H9 (cell line): ENCODE results near the gene MAP3K20. TPM values are rescaled to one million over a fixed set of nuclear protein-coding genes. Genes with fewer than 3 reads are reported as not detected.

ENCODE experiments used
- DNase-seq: peaks from one replicate; pipeline ENCODE4 v3.0.0-alpha.2; 2017
- H2AFZ ChIP-seq: one replicate; pipeline ENCODE4 v1.6.1; 2013; ENCODE audit warnings: mild to moderate bottlenecking, low read length, control low read depth, moderate library complexity
- H2AK5ac ChIP-seq: 2 replicates; pipeline ENCODE4 v1.6.1; 2013; ENCODE audit warnings: low read length, control low read depth, mixed read lengths; ENCODE audit not compliant: insufficient read length
- H2BK120ac ChIP-seq: one replicate; pipeline ENCODE4 v1.6.1; 2013; ENCODE audit warnings: low read depth, mild to moderate bottlenecking, low read length, control low read depth, inconsistent platforms; ENCODE audit not compliant: poor library complexity, severe bottlenecking
- H2BK12ac ChIP-seq: 2 replicates; pipeline ENCODE4 v1.6.1; 2013; ENCODE audit warnings: low read length, control low read depth, mixed read lengths, low read depth; ENCODE audit not compliant: insufficient read length
- H2BK15ac ChIP-seq: 2 replicates; pipeline ENCODE4 v1.6.1; 2013; ENCODE audit warnings: low read depth, low read length, control low read depth
- H2BK20ac ChIP-seq: one replicate; pipeline ENCODE4 v1.6.1; 2013; ENCODE audit warnings: low read depth, mild to moderate bottlenecking, low read length, control low read depth, inconsistent platforms; ENCODE audit not compliant: poor library complexity, severe bottlenecking
- H2BK5ac ChIP-seq: 2 replicates; pipeline ENCODE4 v1.6.1; 2013; ENCODE audit warnings: low read length, control low read depth, mixed read lengths; ENCODE audit not compliant: insufficient read length
- H3K14ac ChIP-seq: 2 replicates; pipeline ENCODE4 v1.6.1; 2013; ENCODE audit warnings: low read length, control low read depth; ENCODE audit not compliant: insufficient read depth
- H3K18ac ChIP-seq: 2 replicates; pipeline ENCODE4 v1.6.1; 2013; ENCODE audit warnings: low read depth, mild to moderate bottlenecking, mixed read lengths, low read length, control low read depth; ENCODE audit not compliant: insufficient read length
- H3K23ac ChIP-seq: 2 replicates; pipeline ENCODE4 v1.6.1; 2013; ENCODE audit warnings: low read length, control low read depth, mixed read lengths, low read depth; ENCODE audit not compliant: insufficient read length
- H3K23me2 ChIP-seq: 2 replicates; pipeline ENCODE4 v1.6.1; 2013; ENCODE audit warnings: low read depth, mild to moderate bottlenecking, mixed read lengths, low read length, control low read depth; ENCODE audit not compliant: insufficient read length, poor library complexity, severe bottlenecking
- H3K27ac ChIP-seq: 2 replicates; pipeline ENCODE4 v1.5.1; 2013; ENCODE audit warnings: low read length, control low read depth, mixed read lengths, low read depth; ENCODE audit not compliant: insufficient read length
- H3K27me3 ChIP-seq: 2 replicates; pipeline ENCODE4 v1.6.1; 2013; ENCODE audit warnings: low read length, control low read depth, inconsistent platforms; ENCODE audit not compliant: insufficient read depth
- H3K4ac ChIP-seq: 2 replicates; pipeline ENCODE4 v1.6.1; 2013; ENCODE audit warnings: low read depth, mild to moderate bottlenecking, control low read depth, inconsistent platforms, low read length, moderate library complexity
- H3K4me1 ChIP-seq: 2 replicates; pipeline ENCODE4 v1.6.1; 2013; ENCODE audit warnings: low read length, control low read depth, inconsistent platforms; ENCODE audit not compliant: insufficient read depth
- H3K4me2 ChIP-seq: 2 replicates; pipeline ENCODE4 v1.6.1; 2013; ENCODE audit warnings: low read length, control low read depth, mixed read lengths; ENCODE audit not compliant: insufficient read length, insufficient read depth
- H3K56ac ChIP-seq: 2 replicates; pipeline ENCODE4 v1.6.1; 2013; ENCODE audit warnings: low read depth, mild to moderate bottlenecking, mixed read lengths, low read length, control low read depth; ENCODE audit not compliant: insufficient read length
- H3K79me1 ChIP-seq: 2 replicates; pipeline ENCODE4 v1.6.1; 2013; ENCODE audit warnings: low read depth, mild to moderate bottlenecking, moderate library complexity, low read length, control low read depth, inconsistent platforms; ENCODE audit not compliant: insufficient read depth, poor library complexity, severe bottlenecking
- H3K79me2 ChIP-seq: 2 replicates; pipeline ENCODE4 v1.6.1; 2013; ENCODE audit warnings: low read length, control low read depth, inconsistent platforms; ENCODE audit not compliant: insufficient read depth
- H3K9ac ChIP-seq: 2 replicates; pipeline ENCODE4 v1.6.1; 2013; ENCODE audit warnings: low read length, control low read depth, mixed read lengths; ENCODE audit not compliant: insufficient read length; ENCODE audit errors: extremely low read depth
- H3K9me3 ChIP-seq: one replicate; pipeline ENCODE4 v1.6.1; 2013; ENCODE audit warnings: low read depth, low read length, inconsistent platforms; ENCODE audit not compliant: control insufficient read depth
- H3T11ph ChIP-seq: one replicate; pipeline ENCODE4 v1.6.1; 2013; ENCODE audit warnings: mild to moderate bottlenecking, low read length, control low read depth, inconsistent platforms
- H4K20me1 ChIP-seq: one replicate; pipeline ENCODE4 v1.6.1; 2013; ENCODE audit not compliant: control insufficient read depth, insufficient read length, insufficient read depth
- H4K5ac ChIP-seq: 2 replicates; pipeline ENCODE4 v1.6.1; 2013; ENCODE audit warnings: low read depth, mild to moderate bottlenecking, mixed read lengths, low read length, control low read depth; ENCODE audit not compliant: insufficient read length
- H4K8ac ChIP-seq: replicated peaks from 2 replicates; pipeline ENCODE4 v1.6.1; 2013; ENCODE audit warnings: low read length, control low read depth, mixed read lengths, low read depth; ENCODE audit not compliant: insufficient read length
- H4K91ac ChIP-seq: 2 replicates; pipeline ENCODE4 v1.6.1; 2013; ENCODE audit warnings: low read depth, mild to moderate bottlenecking, moderate library complexity, mixed read lengths, low read length, control low read depth; ENCODE audit not compliant: insufficient read length
- H3K27ac Mint-ChIP-seq, 3 experiments: 2 replicates in 2 of 3; 3 replicates in 1 of 3; pipeline ENCODE4 v1.8.0; 2020 to 2021; ENCODE audit warnings: mixed read lengths in 3 of 3, mild to moderate bottlenecking in 1 of 3, moderate library complexity in 1 of 3
- H3K27me3 Mint-ChIP-seq: 2 replicates; pipeline ENCODE4 v1.8.0; 2021; ENCODE audit warnings: low read depth, mild to moderate bottlenecking, moderate library complexity, mixed read lengths
- H3K36me3 Mint-ChIP-seq, 3 experiments: 2 replicates in 2 of 3; 3 replicates in 1 of 3; pipeline ENCODE4 v1.8.0; 2020 to 2021; ENCODE audit warnings: low read depth in 3 of 3, mixed read lengths in 3 of 3; ENCODE audit not compliant: insufficient read depth in 1 of 3
- H3K4me1 Mint-ChIP-seq, 2 experiments: 2 replicates each; pipeline ENCODE4 v1.8.0; 2020; ENCODE audit warnings: mixed read lengths in 2 of 2
- H3K4me3 Mint-ChIP-seq, 2 experiments: 2 replicates in 1 of 2; 3 replicates in 1 of 2; pipeline ENCODE4 v1.8.0; 2020 to 2021; ENCODE audit warnings: mild to moderate bottlenecking in 2 of 2, mixed read lengths in 2 of 2, moderate library complexity in 1 of 2
- H3K9me3 Mint-ChIP-seq, 2 experiments: 2 replicates in 1 of 2; 3 replicates in 1 of 2; pipeline ENCODE4 v1.8.0; 2020; ENCODE audit warnings: mild to moderate bottlenecking in 2 of 2, mixed read lengths in 2 of 2, moderate library complexity in 1 of 2
- WGBS: extraction: QIAGEN DNeasy Blood & Tissue Kit; methylation state at CpG from one replicate; pipeline ENCODE4 v1.1.7; 2013; ENCODE audit warnings: missing lambda C conversion rate, low lambda C conversion rate, mixed read lengths; ENCODE audit not compliant: insufficient read length; ENCODE audit errors: extremely low coverage; 5-methylcytosine and 5-hydroxymethylcytosine counted together
- total RNA-seq: library from RNA; stranded (reverse); gene quantifications from 2 replicates; pipeline ENCODE4 v1.2.1, GENCODE V29; 2021
- TF ChIP-seq, protein P1 (sequence below): fragments of 200-600 bp; sonication (generic); conservative IDR thresholded peaks from 3 replicates; pipeline ENCODE4 v1.8.0; 2021; ENCODE audit warnings: antibody characterized with exemption, mild to moderate bottlenecking

The MAP3K20 gene
- total RNA-seq, 1 experiment from 2014 or later, result 8.7 TPM

DNA sequence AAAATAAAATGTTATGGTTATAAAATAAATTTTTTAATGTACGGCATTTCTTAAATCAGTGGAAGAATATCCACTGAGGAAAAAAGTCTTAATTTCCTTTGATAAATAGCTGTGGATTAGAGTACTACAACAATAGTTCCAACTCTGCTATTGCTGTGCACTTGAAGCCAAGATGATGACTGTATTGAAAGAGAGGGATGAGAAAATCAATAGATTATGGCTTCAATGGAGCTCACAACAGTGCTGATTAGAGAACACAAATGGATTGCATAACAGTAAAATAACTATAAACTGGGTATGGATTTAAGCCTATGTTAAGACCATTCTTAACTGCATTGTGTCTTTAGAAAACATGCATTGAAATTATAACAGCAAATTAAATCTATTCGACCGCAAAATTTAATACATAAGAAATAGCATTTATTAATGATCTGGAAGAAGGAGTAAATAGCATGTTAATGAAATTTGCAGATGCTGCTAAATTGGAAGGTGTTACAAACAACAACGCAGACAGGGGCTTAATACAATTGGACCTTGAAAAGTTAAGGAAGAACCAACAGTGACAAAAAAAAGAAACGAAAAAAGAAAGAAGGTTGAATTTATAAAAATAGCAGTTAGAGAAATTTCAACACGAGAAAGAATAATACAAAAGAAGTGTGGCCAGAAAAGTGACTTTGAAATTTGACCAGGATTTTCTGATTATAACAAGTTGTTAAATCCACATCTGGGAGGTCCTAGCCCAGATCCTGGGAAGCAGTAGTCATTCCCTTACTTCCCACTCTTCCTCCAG lies 8.6 kb upstream of the MAP3K20 start:
- Histone ChIP-seq H3K23ac (no peak overlapping the region), H3K9ac (no peak overlapping the region), H3K4me1 (no peaks in the 10 kb centered on the region), H2BK12ac (no peak overlapping the region), H3K27ac (no peak overlapping the region), H4K8ac (no peak overlapping the region), H3K79me2 (no peaks in the 10 kb centered on the region), H3K27me3 (no peaks in the 10 kb centered on the region), H4K20me1 (no peaks in the 10 kb centered on the region), H2BK20ac (no peak overlapping the region), H3K4ac (no peak overlapping the region), H2BK120ac (no peak overlapping the region), H3K23me2 (no peaks in the 10 kb centered on the region), H2AFZ (no peak overlapping the region), H2BK15ac (no peak overlapping the region), H3T11ph (no peak overlapping the region), H3K18ac (no peak overlapping the region), H3K14ac (no peak overlapping the region), H4K5ac (no peak overlapping the region), H3K79me1 (no peaks in the 10 kb centered on the region), H3K9me3 (no peaks in the 10 kb centered on the region), H4K91ac (no peak overlapping the region), H3K4me2 (no peak overlapping the region), H2AK5ac (no peak overlapping the region), H3K56ac (no peak overlapping the region), H2BK5ac (no peak overlapping the region)
- Mint-ChIP-seq H3K27me3 (0 out of 2 replicates have a peak, but pooled peaks cover 1% of the 10 kb centered on the region), H3K27ac (no peak overlapping the region), H3K9me3 (peaks cover 0 to 3% of the 10 kb centered on the region in 2 experiments; a peak in 1 of 5 replicates), H3K36me3 (no peaks in the 10 kb centered on the region), H3K4me3 (no peak overlapping the region), H3K4me1 (peaks cover 4% of the 10 kb centered on the region in 2 experiments; a peak in 3 of 4 replicates)
- 100% methylated on average over 2 of the region's 6 CpGs for WGBS
- TF ChIP-seq, protein P1, sequence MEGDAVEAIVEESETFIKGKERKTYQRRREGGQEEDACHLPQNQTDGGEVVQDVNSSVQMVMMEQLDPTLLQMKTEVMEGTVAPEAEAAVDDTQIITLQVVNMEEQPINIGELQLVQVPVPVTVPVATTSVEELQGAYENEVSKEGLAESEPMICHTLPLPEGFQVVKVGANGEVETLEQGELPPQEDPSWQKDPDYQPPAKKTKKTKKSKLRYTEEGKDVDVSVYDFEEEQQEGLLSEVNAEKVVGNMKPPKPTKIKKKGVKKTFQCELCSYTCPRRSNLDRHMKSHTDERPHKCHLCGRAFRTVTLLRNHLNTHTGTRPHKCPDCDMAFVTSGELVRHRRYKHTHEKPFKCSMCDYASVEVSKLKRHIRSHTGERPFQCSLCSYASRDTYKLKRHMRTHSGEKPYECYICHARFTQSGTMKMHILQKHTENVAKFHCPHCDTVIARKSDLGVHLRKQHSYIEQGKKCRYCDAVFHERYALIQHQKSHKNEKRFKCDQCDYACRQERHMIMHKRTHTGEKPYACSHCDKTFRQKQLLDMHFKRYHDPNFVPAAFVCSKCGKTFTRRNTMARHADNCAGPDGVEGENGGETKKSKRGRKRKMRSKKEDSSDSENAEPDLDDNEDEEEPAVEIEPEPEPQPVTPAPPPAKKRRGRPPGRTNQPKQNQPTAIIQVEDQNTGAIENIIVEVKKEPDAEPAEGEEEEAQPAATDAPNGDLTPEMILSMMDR, result no peak
- DNase-seq, result no peak
